PFSK-1 (cell line): ENCODE measurements around the gene INAVA.

ENCODE experiments used
- FOXP2 ChIP-seq: optimal IDR thresholded peaks from 2 replicates; pipeline ENCODE3; 2011; ENCODE audit warnings: borderline replicate concordance, control low read depth, inconsistent platforms; ENCODE audit not compliant: insufficient read depth; ENCODE audit errors: extremely low read length, extremely low read depth
- POLR2AphosphoS5 ChIP-seq: IDR thresholded peaks from 2 replicates; pipeline ENCODE4 v1.6.1; 2012; ENCODE audit warnings: low read depth, mild to moderate bottlenecking, control low read depth, low read length, moderate library complexity
- REST ChIP-seq, 2 experiments: IDR thresholded peaks; 2 replicates each; pipeline versions ENCODE4 v1.6.1 to v1.8.0; 2011 to 2012; ENCODE audit warnings: low read depth in 2 of 2, low read length in 2 of 2, control low read depth in 1 of 2, inconsistent platforms in 1 of 2, mild to moderate bottlenecking in 1 of 2, moderate library complexity in 1 of 2; ENCODE audit not compliant: insufficient read depth in 1 of 2
- SIN3A ChIP-seq: IDR thresholded peaks from 2 replicates; pipeline ENCODE4 v1.6.1; 2012; ENCODE audit warnings: mild to moderate bottlenecking, low read length, moderate library complexity, borderline replicate concordance; ENCODE audit not compliant: insufficient read depth
- TAF1 ChIP-seq: IDR thresholded peaks from 2 replicates; pipeline ENCODE4 v1.6.1; 2012; ENCODE audit warnings: low read length, control low read depth, borderline replicate concordance; ENCODE audit not compliant: insufficient read depth

- no peak for TF ChIP-seq POLR2AphosphoS5
- no peak for TF ChIP-seq FOXP2
- TF ChIP-seq REST (IDR thresholded peaks at IDR 0.05; ENCODE audit: insufficient read depth in 1 of 2, low read depth in 2 of 2, low read length in 2 of 2): no peak
- TF ChIP-seq SIN3A: no peak
- no peak for TF ChIP-seq TAF1
Observed at GRCh38 chr1:200899451-200899915, 4.8 kb downstream of the INAVA start.
